Lower leg skin (tissue), 3 donors: ENCODE results near the gene MT1F.

Source experiments
- POLR2A ChIP-seq, 2 donors: fragments of 450-650 bp; IDR thresholded peaks; one replicate each; pipeline ENCODE4 v1.6.1; 2016 to 2017; ENCODE audit warnings: antibody characterized with exemption in 2 of 2, mild to moderate bottlenecking in 1 of 2, moderate library complexity in 1 of 2
- TF ChIP-seq, protein P1 (sequence below), 3 donors: fragments of 450-650 bp; IDR thresholded peaks; one replicate each; pipeline ENCODE4 v1.5.1; 2016; ENCODE audit warnings: antibody characterized with exemption in 3 of 3, mild to moderate bottlenecking in 3 of 3, moderate library complexity in 2 of 3

DNA sequence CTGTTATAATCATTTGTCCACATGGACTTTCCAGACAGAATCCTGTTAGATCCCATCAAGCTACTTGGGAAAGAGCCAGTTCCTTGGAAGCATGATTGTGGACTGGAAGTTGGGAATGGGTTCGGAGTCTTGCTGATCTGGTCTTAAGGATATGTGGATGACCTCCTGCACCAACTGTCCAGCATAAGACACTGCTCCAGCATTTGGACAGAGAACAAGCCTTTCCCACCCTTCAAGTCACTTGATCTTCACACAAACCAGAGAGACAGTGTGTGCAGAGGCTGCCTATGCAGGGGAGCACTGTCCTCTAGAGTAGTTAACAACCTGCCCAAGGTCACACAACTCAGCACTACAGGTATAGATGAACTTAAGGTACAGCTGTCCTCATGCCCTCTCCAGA lies 11.9 kb upstream of the MT1F start:
- TF ChIP-seq, protein P1, sequence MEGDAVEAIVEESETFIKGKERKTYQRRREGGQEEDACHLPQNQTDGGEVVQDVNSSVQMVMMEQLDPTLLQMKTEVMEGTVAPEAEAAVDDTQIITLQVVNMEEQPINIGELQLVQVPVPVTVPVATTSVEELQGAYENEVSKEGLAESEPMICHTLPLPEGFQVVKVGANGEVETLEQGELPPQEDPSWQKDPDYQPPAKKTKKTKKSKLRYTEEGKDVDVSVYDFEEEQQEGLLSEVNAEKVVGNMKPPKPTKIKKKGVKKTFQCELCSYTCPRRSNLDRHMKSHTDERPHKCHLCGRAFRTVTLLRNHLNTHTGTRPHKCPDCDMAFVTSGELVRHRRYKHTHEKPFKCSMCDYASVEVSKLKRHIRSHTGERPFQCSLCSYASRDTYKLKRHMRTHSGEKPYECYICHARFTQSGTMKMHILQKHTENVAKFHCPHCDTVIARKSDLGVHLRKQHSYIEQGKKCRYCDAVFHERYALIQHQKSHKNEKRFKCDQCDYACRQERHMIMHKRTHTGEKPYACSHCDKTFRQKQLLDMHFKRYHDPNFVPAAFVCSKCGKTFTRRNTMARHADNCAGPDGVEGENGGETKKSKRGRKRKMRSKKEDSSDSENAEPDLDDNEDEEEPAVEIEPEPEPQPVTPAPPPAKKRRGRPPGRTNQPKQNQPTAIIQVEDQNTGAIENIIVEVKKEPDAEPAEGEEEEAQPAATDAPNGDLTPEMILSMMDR (IDR thresholded peaks at IDR 0.05), result no peak
- TF ChIP-seq POLR2A (IDR thresholded peaks at IDR 0.05), result no peak
